GM12878 (cell line): ENCODE results near the gene AP2B1.

ENCODE experiments used
- BRCA1 ChIP-seq: IDR thresholded peaks from 2 replicates; pipeline ENCODE4 v1.6.1; 2011; ENCODE audit warnings: low read depth, low read length, improper control_type of control experiment
- CTCF ChIP-seq, 3 experiments: IDR thresholded peaks in 2 of 3; conservative IDR thresholded peaks in 1 of 3; 2 replicates each; pipeline ENCODE4 v1.5.1; 2011; ENCODE audit warnings: low read depth in 3 of 3, low read length in 3 of 3, mild to moderate bottlenecking in 3 of 3, control low read depth in 2 of 3, moderate library complexity in 2 of 3, inconsistent platforms in 1 of 3, mixed read lengths in 1 of 3; ENCODE audit not compliant: control insufficient read depth in 2 of 3, insufficient read depth in 1 of 3; ENCODE audit errors: extremely low read depth in 1 of 3
- KAT2A ChIP-seq: conservative IDR thresholded peaks from 2 replicates; pipeline ENCODE4 v1.6.1; 2011; ENCODE audit warnings: low read depth, low read length; ENCODE audit not compliant: control insufficient read depth
- MAX ChIP-seq: IDR thresholded peaks from 2 replicates; pipeline ENCODE4 v1.6.1; 2012; ENCODE audit warnings: low read depth, low read length, improper control_type of control experiment
- NFXL1 ChIP-seq: fragments of 450-650 bp; IDR thresholded peaks from 2 replicates; pipeline ENCODE4 v1.6.1; 2017; ENCODE audit warnings: antibody characterized with exemption, mild to moderate bottlenecking, borderline replicate concordance
- POLR2AphosphoS5 ChIP-seq: IDR thresholded peaks from 2 replicates; pipeline ENCODE4 v1.6.1; 2011; ENCODE audit warnings: mild to moderate bottlenecking, low read length, inconsistent platforms
- RAD21 ChIP-seq: IDR thresholded peaks from 2 replicates; pipeline ENCODE4 v1.6.1; 2011; ENCODE audit warnings: mild to moderate bottlenecking, low read depth, low read length, moderate library complexity; ENCODE audit not compliant: insufficient read depth
- SIN3A ChIP-seq: IDR thresholded peaks from 2 replicates; pipeline ENCODE4 v1.6.1; 2012; ENCODE audit warnings: low read depth, low read length, improper control_type of control experiment
- SUZ12 ChIP-seq: fragments of 200-600 bp; sonication (generic); IDR thresholded peaks from one replicate; pipeline ENCODE4 v1.6.1; 2018; ENCODE audit warnings: antibody characterized with exemption, mild to moderate bottlenecking; ENCODE audit not compliant: unreplicated experiment
- YY1 ChIP-seq: IDR thresholded peaks from 2 replicates; pipeline ENCODE4 v1.6.1; 2011; ENCODE audit warnings: low read depth, mild to moderate bottlenecking, low read length
- ZNF274 ChIP-seq: IDR thresholded peaks from one replicate; pipeline ENCODE4 v1.8.0; 2011; ENCODE audit not compliant: insufficient read length, insufficient read depth
- TF ChIP-seq, protein P1 (sequence below): IDR thresholded peaks from 2 replicates; pipeline ENCODE4 v1.6.1; 2011; ENCODE audit warnings: borderline replicate concordance, low read depth, mild to moderate bottlenecking, moderate library complexity, mixed read lengths, low read length; ENCODE audit not compliant: insufficient read depth; ENCODE audit errors: extremely low read length

DNA sequence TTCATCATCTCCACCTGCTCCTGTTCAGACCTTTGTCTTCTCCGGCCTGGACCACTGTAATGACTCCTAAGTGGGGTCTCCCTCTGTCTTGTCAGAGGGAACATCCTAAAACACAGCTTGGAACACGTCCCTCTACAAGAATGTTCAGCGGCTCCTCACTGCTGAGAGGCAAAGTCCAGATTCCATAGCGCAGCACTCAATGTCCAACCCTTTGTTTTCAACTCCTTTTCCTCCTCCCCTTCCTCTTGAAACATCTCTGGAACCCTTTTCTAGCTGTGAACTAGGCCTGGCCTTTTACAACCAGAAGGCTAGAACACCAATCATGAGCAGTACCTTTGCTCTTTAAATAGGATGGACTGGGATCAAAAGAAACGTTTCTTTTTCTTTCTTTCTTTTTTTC, 174.5 kb downstream of the AP2B1 start:
- TF ChIP-seq SUZ12 = no peak
- no peak for TF ChIP-seq MAX
- TF ChIP-seq, protein P1, sequence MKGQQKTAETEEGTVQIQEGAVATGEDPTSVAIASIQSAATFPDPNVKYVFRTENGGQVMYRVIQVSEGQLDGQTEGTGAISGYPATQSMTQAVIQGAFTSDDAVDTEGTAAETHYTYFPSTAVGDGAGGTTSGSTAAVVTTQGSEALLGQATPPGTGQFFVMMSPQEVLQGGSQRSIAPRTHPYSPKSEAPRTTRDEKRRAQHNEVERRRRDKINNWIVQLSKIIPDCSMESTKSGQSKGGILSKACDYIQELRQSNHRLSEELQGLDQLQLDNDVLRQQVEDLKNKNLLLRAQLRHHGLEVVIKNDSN = no peak
- TF ChIP-seq POLR2AphosphoS5 = no peak
- TF ChIP-seq BRCA1 = no peak
- no peak for TF ChIP-seq ZNF274
- no peak for TF ChIP-seq RAD21
- no peak for TF ChIP-seq KAT2A
- no peak for TF ChIP-seq CTCF (IDR thresholded peaks at IDR 0.05 in 2 of 3, conservative IDR thresholded peaks at IDR 0.05 in 1 of 3; ENCODE audit: control insufficient read depth in 2 of 3, extremely low read depth in 1 of 3, insufficient read depth in 1 of 3, low read depth in 3 of 3, low read length in 3 of 3)
- no peak for TF ChIP-seq YY1
- TF ChIP-seq NFXL1 = no peak
- no peak for TF ChIP-seq SIN3A
